HEK293 (cell line): ENCODE measurements around the gene SLC39A1.

Experiments used
- CTCF ChIA-PET: fragments of 350-600 bp; formaldehyde crosslinking; extraction: SDS; loops from one replicate; lab custom pipeline; 2021; ENCODE audit warnings: antibody characterized with exemption; lab: Yijun Ruan, JAX
- POLR2A ChIA-PET: fragments of 300-600 bp; formaldehyde crosslinking; extraction: SDS; loops from one replicate; lab custom pipeline; 2020; ENCODE audit warnings: antibody characterized with exemption, inconsistent platforms; lab: Yijun Ruan, JAX
- H3K27ac ChIP-seq: fragments of 200-500 bp; sonication (Bioruptor generic); 2 replicates; pipeline ENCODE4 v1.5.1; 2014; ENCODE audit warnings: low read depth, low read length, control low read depth, inconsistent platforms; ENCODE audit errors: extremely low read depth
- H3K36me3 ChIP-seq, 2 experiments: fragments of 200-500 bp in 1 of 2; sonication (Bioruptor generic) in 1 of 2; 1 replicate in 1 of 2; 2 replicates in 1 of 2; pipeline ENCODE4 v1.5.1; 2014 to 2017; ENCODE audit warnings: inconsistent platforms in 2 of 2, low read length in 2 of 2; ENCODE audit not compliant: control insufficient read depth in 2 of 2, insufficient read depth in 1 of 2
- H3K4me1 ChIP-seq: fragments of 200-500 bp; sonication (Bioruptor generic); 2 replicates; pipeline ENCODE4 v1.5.1; 2014; ENCODE audit warnings: mild to moderate bottlenecking, low read length, inconsistent platforms; ENCODE audit not compliant: control insufficient read depth, insufficient read depth
- H3K4me3 ChIP-seq: 2 replicates; pipeline ENCODE4 v1.5.1; 2011; ENCODE audit warnings: low read depth, mild to moderate bottlenecking, control low read depth, low read length, moderate library complexity
- H3K9me3 ChIP-seq: fragments of 200-500 bp; sonication (Bioruptor generic); 2 replicates; pipeline ENCODE4 v1.5.1; 2014; ENCODE audit warnings: low read depth, low read length, inconsistent platforms; ENCODE audit not compliant: control insufficient read depth, insufficient read depth
- KLF8 ChIP-seq: fragments of 450-650 bp; formaldehyde crosslinking; IDR thresholded peaks from 2 replicates; pipeline ENCODE4 v1.5.1; 2016; ENCODE audit warnings: missing biosample characterization, missing genetic modification characterization
- KLF9 ChIP-seq: fragments of 450-650 bp; formaldehyde crosslinking; IDR thresholded peaks from 2 replicates; pipeline ENCODE4 v1.5.1; 2016; ENCODE audit warnings: missing biosample characterization, missing genetic modification characterization, low read depth
- OVOL3 ChIP-seq: fragments of 450-650 bp; formaldehyde crosslinking; IDR thresholded peaks from 2 replicates; pipeline ENCODE4 v1.5.1; 2016; ENCODE audit warnings: missing biosample characterization, missing genetic modification characterization
- PBX3 ChIP-seq: sonication (generic); formaldehyde crosslinking; IDR thresholded peaks from 2 replicates; pipeline ENCODE4 v1.8.1; 2022; ENCODE audit warnings: mild to moderate bottlenecking, moderate library complexity, missing genetic modification reagents
- TCF7L2 ChIP-seq: IDR thresholded peaks from 2 replicates; pipeline ENCODE4 v1.6.1; 2011; ENCODE audit warnings: low read depth, mild to moderate bottlenecking, inconsistent platforms, low read length, moderate library complexity, borderline replicate concordance
- YY1 ChIP-seq: fragments of 450-650 bp; formaldehyde crosslinking; IDR thresholded peaks from 2 replicates; pipeline ENCODE4 v1.5.1; 2018; ENCODE audit warnings: missing biosample characterization, missing genetic modification characterization
- ZBTB1 ChIP-seq: fragments of 450-650 bp; formaldehyde crosslinking; IDR thresholded peaks from 2 replicates; pipeline ENCODE4 v1.5.1; 2016; ENCODE audit warnings: missing biosample characterization, missing genetic modification characterization
- ZBTB10 ChIP-seq: fragments of 450-650 bp; formaldehyde crosslinking; IDR thresholded peaks from 2 replicates; pipeline ENCODE4 v1.5.1; 2016; ENCODE audit warnings: missing biosample characterization, missing genetic modification characterization
- ZBTB11 ChIP-seq: fragments of 450-650 bp; formaldehyde crosslinking; conservative IDR thresholded peaks from 2 replicates; pipeline ENCODE4 v1.5.1; 2016; ENCODE audit warnings: low read depth, missing biosample characterization, missing genetic modification characterization
- ZBTB8A ChIP-seq: fragments of 450-650 bp; formaldehyde crosslinking; IDR thresholded peaks from 2 replicates; pipeline ENCODE4 v1.5.1; 2016; ENCODE audit warnings: missing biosample characterization, missing genetic modification characterization
- ZNF169 ChIP-seq: fragments of 450-650 bp; formaldehyde crosslinking; IDR thresholded peaks from 2 replicates; pipeline ENCODE4 v1.5.1; 2016; ENCODE audit warnings: missing biosample characterization, missing genetic modification characterization
- ZNF174 ChIP-seq: fragments of 450-650 bp; formaldehyde crosslinking; IDR thresholded peaks from 2 replicates; pipeline ENCODE4 v1.5.0; 2017; ENCODE audit warnings: missing biosample characterization, mild to moderate bottlenecking, missing genetic modification characterization
- ZNF184 ChIP-seq: fragments of 450-650 bp; IDR thresholded peaks from 2 replicates; pipeline ENCODE4 v1.5.1; 2018; ENCODE audit warnings: missing biosample characterization, mild to moderate bottlenecking, missing genetic modification characterization
- ZNF211 ChIP-seq: fragments of 450-650 bp; formaldehyde crosslinking; IDR thresholded peaks from 2 replicates; pipeline ENCODE4 v1.5.1; 2016; ENCODE audit warnings: low read depth, missing biosample characterization, missing genetic modification characterization
- ZNF341 ChIP-seq: fragments of 450-650 bp; formaldehyde crosslinking; IDR thresholded peaks from 2 replicates; pipeline ENCODE4; 2016; ENCODE audit warnings: low read depth, missing biosample characterization, missing genetic modification characterization
- ZNF366 ChIP-seq: fragments of 450-650 bp; formaldehyde crosslinking; conservative IDR thresholded peaks from 2 replicates; pipeline ENCODE4 v1.5.1; 2016; ENCODE audit warnings: missing biosample characterization, missing genetic modification characterization
- ZNF391 ChIP-seq: fragments of 450-650 bp; formaldehyde crosslinking; IDR thresholded peaks from 2 replicates; pipeline ENCODE4 v1.5.1; 2016; ENCODE audit warnings: low read depth, missing biosample characterization, missing genetic modification characterization, borderline replicate concordance
- ZNF404 ChIP-seq: fragments of 450-650 bp; formaldehyde crosslinking; IDR thresholded peaks from 2 replicates; pipeline ENCODE4 v1.5.1; 2017; ENCODE audit warnings: missing biosample characterization, missing genetic modification characterization
- ZNF423 ChIP-seq: fragments of 450-650 bp; formaldehyde crosslinking; IDR thresholded peaks from 2 replicates; pipeline ENCODE4 v1.5.1; 2016; ENCODE audit warnings: missing biosample characterization, missing genetic modification characterization
- ZNF560 ChIP-seq: fragments of 450-650 bp; formaldehyde crosslinking; IDR thresholded peaks from 2 replicates; pipeline ENCODE4 v1.5.1; 2017; ENCODE audit warnings: missing biosample characterization, missing genetic modification characterization, borderline replicate concordance
- ZNF580 ChIP-seq: fragments of 450-650 bp; formaldehyde crosslinking; IDR thresholded peaks from 2 replicates; pipeline ENCODE4 v1.5.1; 2016; ENCODE audit warnings: missing biosample characterization, missing genetic modification characterization
- ZNF596 ChIP-seq: fragments of 450-650 bp; IDR thresholded peaks from 2 replicates; pipeline ENCODE4 v1.5.0; 2018; ENCODE audit warnings: missing biosample characterization, mild to moderate bottlenecking, missing genetic modification characterization, moderate library complexity
- ZNF677 ChIP-seq: fragments of 450-650 bp; IDR thresholded peaks from 2 replicates; pipeline ENCODE4 v1.5.0; 2018; ENCODE audit warnings: missing biosample characterization, mild to moderate bottlenecking, missing genetic modification characterization, moderate library complexity
- ZNF747 ChIP-seq: fragments of 450-650 bp; formaldehyde crosslinking; IDR thresholded peaks from 2 replicates; pipeline ENCODE4 v1.5.1; 2016; ENCODE audit warnings: missing biosample characterization, missing genetic modification characterization
- ZNF76 ChIP-seq: fragments of 450-650 bp; formaldehyde crosslinking; IDR thresholded peaks from 2 replicates; pipeline ENCODE4; 2016; ENCODE audit warnings: low read depth, missing biosample characterization, missing genetic modification characterization, borderline replicate concordance

Gene SLC39A1

GRCh38 chr1:153995202-153995601, 31.9 kb upstream of the SLC39A1 start:
- no peaks in the 10 kb centered on the region for H3K9me3 ChIP-seq
- no peak overlapping the region for H3K4me3 ChIP-seq
- H3K27ac ChIP-seq = no peak overlapping the region
- ChIA-PET CTCF (interaction anchor here (0.6 to 0.9 kb wide), 3 partner anchors 9 to 247 kb away, joined by 3 to 5 read pairs (median 3); partner anchors contain the start of gene RAB13), POLR2A (interaction anchor here (0.6 to 1.2 kb wide), 2 partner anchors 16 to 159 kb away, joined by 3 to 4 read pairs; no protein-coding TSS in a partner anchor)
- H3K4me1 ChIP-seq = no peaks in the 10 kb centered on the region
- TF ChIP-seq YY1 (tag by site-specific recombination) (no peak), PBX3 (no peak), TCF7L2 (no peak), ZNF580 (tag by site-specific recombination) (no peak), ZNF391 (tag by site-specific recombination) (no peak), ZBTB10 (tag by site-specific recombination) (no peak), ZNF404 (tag by site-specific recombination) (no peak), KLF9 (tag by site-specific recombination) (no peak), ZBTB11 (no peak), OVOL3 (tag by site-specific recombination) (no peak), ZNF174 (tag by site-specific recombination) (no peak), ZNF560 (no peak), ZNF747 (tag by site-specific recombination) (no peak), ZNF366 (tag by site-specific recombination) (no peak), ZBTB1 (no peak), KLF8 (no peak)
- peaks cover 34 to 45% of the 10 kb centered on the region in 2 experiments for H3K36me3 ChIP-seq

GRCh38 chr1:153991806-153992205, 28.5 kb upstream of the SLC39A1 start:
- POLR2A ChIA-PET = interaction anchor here (0.6 to 4.0 kb wide), 7 partner anchors 10 to 280 kb away, joined by 3 to 54 read pairs (median 10); partner anchors contain the start of genes CREB3L4 and JTB
- peaks cover 34 to 45% of the 10 kb centered on the region in 2 experiments for H3K36me3 ChIP-seq
- H3K4me1 ChIP-seq = no peaks in the 10 kb centered on the region
- H3K9me3 ChIP-seq = no peaks in the 10 kb centered on the region
- H3K27ac ChIP-seq = no peak overlapping the region
- H3K4me3 ChIP-seq = no peak overlapping the region; the same call in 1 of the 2 replicates
- CTCF ChIA-PET = interaction anchor here (1.3 kb wide), 1 partner anchor 195 kb away, joined by 3 read pairs; no protein-coding TSS in a partner anchor
- TF ChIP-seq ZNF76 (no peak), ZNF677 (no peak), ZNF341 (tag by site-specific recombination) (no peak), ZNF169 (no peak), ZNF211 (tag by site-specific recombination) (no peak), ZNF184 (no peak), ZBTB11 (no peak), ZBTB8A (no peak), ZNF596 (tag by site-specific recombination) (no peak), ZNF423 (no peak)
